Right ventricle myocardium inferior (tissue), 1 donor: ENCODE measurements around the gene CUL7. TPM values are rescaled to one million over a fixed set of nuclear protein-coding genes. Genes with fewer than 3 reads are reported as not detected.
A peak's percentile ranks its signal among the peaks of the same experiment; 100 is the strongest.

Experiments
- ATAC-seq: fragments of 200-7000 bp; cut with Tn5 transposase; one replicate; pipeline ENCODE4 v1.9.1; 2020; ENCODE audit warnings: mild to moderate bottlenecking, moderate library complexity
- DNase-seq: peaks from one replicate; pipeline ENCODE4 v3.0.0; 2021; ENCODE audit errors: missing footprints
- intact Hi-C: fragments of 100-400 bp; cut with DNase I; formaldehyde crosslinking; loops from one replicate; pipeline ENCODE4 v1.11.0; 2022
- total RNA-seq: library from RNA; stranded (reverse); fragmentation: NEBNext Ultra II Directional; extraction: Animal tissue kit (Norgen Biotek cat#: 25700); gene quantifications from one replicate; pipeline ENCODE4 v1.2.1, GENCODE V29; 2021
- donor health status: DM: no; HTN: yes; CAD: no; lungs with severe emphysema.

Gene CUL7
- total RNA-seq, 1 donor from 2014 or later, result 7.3 TPM

- intact Hi-C loops, result no loop called here
- ATAC-seq (no peak), DNase-seq (no peak)
Observed at GRCh38 chr6:43029120-43029519, 24.5 kb downstream of the CUL7 start.

- DNase-seq, result no peak
- intact Hi-C loops, result no loop called here
- no peak for ATAC-seq
Observed at GRCh38 chr6:43026365-43026764, 27.3 kb downstream of the CUL7 start.

- no peak for DNase-seq
Observed at GRCh38 chr6:43024436-43024835, 29.2 kb downstream of the CUL7 start.

GRCh38 chr6:43021270-43022047, 32.2 kb downstream of the CUL7 start, which contains the start of gene RRP36:
RRP36 (plus strand) TSS chr6:43021623; CDS start chr6:43021655, 32 bp downstream.
- intact Hi-C loops, result no loop called here
- peak; percentile 93 for DNase-seq

More at GRCh38 chr6:43024436-43024835, 29.2 kb downstream of the CUL7 start:
- ATAC-seq, result no peak
- intact Hi-C loops, result no loop called here

GRCh38 chr6:43020847-43021246, 32.8 kb downstream of the CUL7 start:
- no peak for DNase-seq
- ATAC-seq, result no peak
- intact Hi-C loops, result no loop called here

More at GRCh38 chr6:43021270-43022047, 32.2 kb downstream of the CUL7 start, which contains the start of gene RRP36:
- ATAC-seq, result peak; percentile 79

GRCh38 chr6:43020052-43020705, 33.5 kb downstream of the CUL7 start:
- no peak for ATAC-seq
- intact Hi-C loops, result no loop called here

GRCh38 chr6:43019152-43019551, 34.5 kb downstream of the CUL7 start:
- DNase-seq, result no peak
- intact Hi-C loops, result no loop called here
- no peak for ATAC-seq

More at GRCh38 chr6:43020052-43020705, 33.5 kb downstream of the CUL7 start:
- DNase-seq, result no peak

- ATAC-seq (no peak), DNase-seq (peak; percentile 73)
- intact Hi-C loops, result loop anchor here (1.0 kb wide), 1 partner anchor 19 kb away; no protein-coding TSS in a partner anchor
Observed at GRCh38 chr6:43016943-43017334, 36.7 kb downstream of the CUL7 start.

GRCh38 chr6:43016176-43016942, 37.3 kb downstream of the CUL7 start:
- intact Hi-C loops, result no loop called here
- no peak for ATAC-seq
- no peak for DNase-seq

GRCh38 chr6:43014434-43014909, 39.2 kb downstream of the CUL7 start:
- intact Hi-C loops, result loop anchor here (1.0 kb wide), 1 partner anchor 45 kb away; the partner anchor contains the start of genes KLC4 and MRPL2
- DNase-seq, result no peak
- no peak for ATAC-seq

GRCh38 chr6:43013843-43014433, 39.7 kb downstream of the CUL7 start, which contains the start of the genes KLHDC3 and MEA1:
KLHDC3 (plus strand) TSS chr6:43014249; CDS start chr6:43017193, 2,944 bp downstream.
MEA1 (minus strand) TSS chr6:43013946; CDS start chr6:43013813, 133 bp downstream.
- ATAC-seq (peak; percentile 95), DNase-seq (peak; percentile 99)
- intact Hi-C loops, result loop anchor here (1.0 kb wide), 2 partner anchors 30 to 45 kb away; partner anchors contain the start of genes KLC4, MRPL2 and PPP2R5D

GRCh38 chr6:43013097-43013842, 40.4 kb downstream of the CUL7 start:
- intact Hi-C loops, result loop anchor here (1.0 kb wide), 1 partner anchor 29 kb away; the partner anchor contains the start of gene PPP2R5D
- DNase-seq (no peak), ATAC-seq (no peak)

GRCh38 chr6:43012364-43012763, 41.3 kb downstream of the CUL7 start:
- DNase-seq, result no peak
- intact Hi-C loops, result no loop called here
- ATAC-seq, result no peak

GRCh38 chr6:43011207-43011606, 42.4 kb downstream of the CUL7 start:
- DNase-seq (no peak), ATAC-seq (no peak)
- intact Hi-C loops, result no loop called here

- intact Hi-C loops, result loop anchor here (1.0 to 5.0 kb wide), 2 partner anchors 118 to 134 kb away; no protein-coding TSS in a partner anchor
- DNase-seq, result no peak
- ATAC-seq, result no peak
Observed at GRCh38 chr6:43009124-43009523, 44.5 kb downstream of the CUL7 start.

GRCh38 chr6:43007126-43007525, 46.5 kb downstream of the CUL7 start:
- DNase-seq, result no peak
- no peak for ATAC-seq
- intact Hi-C loops, result loop anchor here (5.0 kb wide), 1 partner anchor 120 kb away; no protein-coding TSS in a partner anchor

- DNase-seq (no peak), ATAC-seq (no peak)
- intact Hi-C loops, result loop anchor here (5.0 kb wide), 1 partner anchor 121 kb away; no protein-coding TSS in a partner anchor
Observed at GRCh38 chr6:43006251-43006650, 47.4 kb downstream of the CUL7 start.
